ENCODE data around the gene GATB.
"Not testable (repeated sequence)": the region's sequence is repeated elsewhere in the genome, so short reads cannot be mapped to it uniquely, and the experiment has no call there.

GATB gene

DNA sequence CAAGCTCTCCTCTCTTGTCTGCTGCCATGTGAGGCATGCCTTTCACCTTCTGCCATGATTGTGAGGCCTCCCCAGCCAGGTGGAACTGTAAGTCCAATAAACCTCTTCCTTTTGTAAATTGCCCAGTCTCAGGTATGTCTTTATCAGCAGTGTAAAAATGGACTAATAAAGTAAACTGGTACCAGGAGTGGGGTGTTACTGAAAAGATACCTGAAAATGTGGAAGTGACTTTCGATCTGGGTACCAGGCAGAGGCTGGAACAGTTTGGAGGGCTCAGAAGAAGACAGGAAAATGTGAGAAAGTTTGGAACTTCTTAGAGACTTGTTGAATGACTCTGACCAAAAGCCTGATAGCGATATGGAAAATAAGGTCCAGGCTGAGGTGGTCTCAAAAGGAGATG is 24.0 kb downstream of the GATB start:
- DNase-seq (ENCODE audit: low read depth, low spot score), result not testable (repeated sequence)
- peak overlapping the region; percentile 39 for H3K27ac ChIP-seq

- H3K27ac ChIP-seq, result peak overlapping the region; percentile 39
These were observed 24.4 kb downstream of the GATB start for GRCh38 chr4:151736361-151736760.

GRCh38 chr4:151731670-151732069 is 29.1 kb downstream of the GATB start:
- DNase-seq (ENCODE audit: low read depth, low spot score); H3K27ac ChIP-seq: not testable (repeated sequence)

More at GRCh38 chr4:151736361-151736760, 24.4 kb downstream of the GATB start:
- DNase-seq (ENCODE audit: low read depth, low spot score), result no peak

- peak; percentile 83 for DNase-seq (ENCODE audit: low read depth, low spot score)
- peak overlapping the region; percentile 84 for H3K27ac ChIP-seq
These were observed 30.9 kb downstream of the GATB start for GRCh38 chr4:151729731-151730559.

GRCh38 chr4:151728679-151729078 is 32.1 kb downstream of the GATB start:
- DNase-seq (ENCODE audit: low read depth, low spot score), result no peak
- peak overlapping the region; percentile 84 for H3K27ac ChIP-seq

DNA sequence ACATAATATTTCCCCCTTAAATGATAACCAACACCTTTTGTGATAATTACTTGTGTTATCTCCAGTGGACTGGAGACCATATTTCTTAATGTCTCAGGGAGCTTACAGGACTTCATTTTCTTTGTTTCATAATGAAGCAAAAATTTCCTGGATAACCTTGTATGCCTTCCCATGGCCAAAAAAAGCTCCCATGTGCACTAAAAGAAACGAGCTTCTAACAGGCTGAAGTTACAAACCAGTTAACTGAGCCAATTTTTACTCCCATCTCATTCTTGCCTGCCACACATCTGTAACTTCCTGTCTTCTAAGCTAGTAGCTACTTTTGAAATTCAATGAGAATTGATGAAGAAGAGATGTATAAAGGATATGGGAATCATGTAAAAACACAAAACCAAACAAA is 32.8 kb downstream of the GATB start:
- H3K27ac ChIP-seq, result peak overlapping the region; percentile 84
- DNase-seq (ENCODE audit: low read depth, low spot score), result no peak

GRCh38 chr4:151727365-151727764 is 33.4 kb downstream of the GATB start:
- peak; percentile 31 for DNase-seq (ENCODE audit: low read depth, low spot score)

DNA sequence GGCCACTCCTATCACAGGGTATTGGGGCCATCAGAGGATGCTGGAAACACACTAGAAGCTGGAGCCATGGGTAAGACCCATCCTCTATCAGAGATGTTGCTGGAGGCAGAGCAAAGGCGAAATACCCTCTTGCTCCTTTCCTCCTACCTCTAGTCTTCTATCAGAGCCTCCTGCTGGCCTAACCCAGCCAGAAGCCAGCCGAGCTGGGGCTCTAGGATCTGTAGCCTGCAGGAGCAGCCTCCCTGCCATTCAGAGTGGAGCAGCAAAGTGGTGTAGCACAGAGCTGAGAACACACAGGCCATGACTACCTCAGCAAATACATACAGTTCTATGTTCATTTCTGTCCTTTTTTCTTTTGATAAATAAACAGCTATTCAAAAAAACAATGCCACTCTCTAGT is 35.7 kb downstream of the GATB start:
- DNase-seq (ENCODE audit: low read depth, low spot score), result no peak
- no peak overlapping the region for H3K27ac ChIP-seq

More at GRCh38 chr4:151727365-151727764, 33.4 kb downstream of the GATB start:
- H3K27ac ChIP-seq, result peak overlapping the region; percentile 84

DNA sequence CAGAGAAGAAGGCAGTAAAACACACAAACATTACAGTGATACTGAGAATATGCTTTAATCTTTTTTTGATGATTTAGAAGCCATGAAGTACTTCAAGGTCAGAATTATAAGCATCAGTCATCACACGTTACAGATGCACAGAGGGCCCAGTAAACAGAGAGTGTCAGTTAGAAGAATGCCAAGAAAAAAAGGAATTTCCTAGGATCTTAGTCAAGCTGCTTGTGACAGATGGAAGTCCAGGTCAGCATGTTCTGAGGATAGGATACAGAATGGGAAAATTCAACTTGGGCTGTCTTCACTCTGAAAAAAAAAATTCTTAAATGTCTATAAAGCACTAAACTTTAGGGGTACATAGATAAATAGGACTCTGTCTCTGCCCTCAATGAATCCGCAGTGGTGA is 38.9 kb downstream of the GATB start:
- H3K27ac ChIP-seq, result no peak overlapping the region
- no peak for DNase-seq (ENCODE audit: low read depth, low spot score)

DNA sequence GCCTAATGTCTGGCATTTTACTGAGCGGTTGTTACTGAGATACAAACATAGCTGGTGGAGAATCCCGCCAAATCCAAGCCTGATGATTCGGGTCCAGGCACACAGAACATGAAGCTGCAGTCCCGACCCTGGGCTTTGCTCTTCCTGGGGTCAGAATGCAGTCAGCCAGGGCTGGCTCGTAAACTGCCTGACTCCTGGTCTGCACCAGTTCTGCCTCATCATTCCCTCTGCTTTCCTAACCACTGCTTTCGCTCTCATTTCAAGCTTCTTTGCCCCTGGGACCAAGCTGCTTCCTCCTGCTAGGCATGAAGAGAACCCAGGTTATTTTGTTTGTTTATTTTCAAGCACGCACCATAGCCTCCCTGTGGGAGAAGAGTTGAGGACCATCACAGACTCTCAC is 39.3 kb downstream of the GATB start:
- no peak overlapping the region for H3K27ac ChIP-seq
- no peak for DNase-seq (ENCODE audit: low read depth, low spot score)

- no peak for DNase-seq (ENCODE audit: low read depth, low spot score)
- no peak overlapping the region for H3K27ac ChIP-seq
These were observed 40.9 kb downstream of the GATB start for GRCh38 chr4:151719956-151720334.

DNA sequence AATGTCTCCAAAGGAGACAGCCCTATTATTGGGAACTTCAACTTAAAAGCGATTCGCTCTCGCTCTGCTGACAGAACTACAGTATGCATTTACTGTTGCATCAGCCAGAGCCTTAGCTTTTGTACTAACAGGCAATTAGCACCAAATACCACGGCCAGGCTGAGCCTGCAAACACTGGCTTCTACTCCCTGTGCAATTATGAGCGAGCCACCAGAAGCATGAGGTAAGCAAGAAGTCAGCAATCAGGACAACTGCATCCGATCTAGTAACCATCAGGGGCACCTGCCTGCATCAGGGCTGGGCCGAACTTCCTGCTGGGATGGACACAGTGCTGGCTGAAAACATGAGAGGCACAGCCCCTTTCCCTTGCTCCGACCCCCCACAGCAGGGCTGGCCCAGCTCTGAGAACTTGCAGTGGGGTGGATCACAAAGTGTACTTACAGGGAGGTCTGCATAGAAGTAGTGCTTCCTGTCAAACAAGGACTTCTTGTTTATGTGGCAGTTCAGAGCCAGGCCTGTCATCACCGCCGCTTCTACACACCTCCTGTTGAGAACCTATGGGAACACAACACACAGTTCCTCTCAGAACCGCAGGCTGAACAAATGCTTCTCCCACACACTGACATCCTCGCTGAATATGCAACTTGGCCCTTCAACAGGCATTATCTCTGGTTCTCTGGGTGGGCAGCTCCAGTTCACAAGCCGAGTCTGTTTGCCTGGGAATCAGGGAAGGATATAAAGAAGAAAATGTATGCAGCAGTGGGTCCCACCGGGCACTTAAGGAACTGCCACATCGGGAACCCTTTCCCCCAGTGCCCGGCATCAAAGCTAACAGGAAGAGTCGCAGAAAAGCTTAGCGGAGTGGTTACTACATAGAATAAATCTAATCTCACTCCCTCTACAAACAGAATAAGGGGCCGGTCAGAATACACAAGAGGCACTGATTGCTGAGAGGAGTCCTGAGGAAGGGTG is 41.5 kb downstream of the GATB start:
- H3K27ac ChIP-seq, result no peak overlapping the region
- DNase-seq (ENCODE audit: low read depth, low spot score), result no peak

GRCh38 chr4:151717909-151718628 is 42.7 kb downstream of the GATB start:
- H3K27ac ChIP-seq, result no peak overlapping the region
- DNase-seq (ENCODE audit: low read depth, low spot score), result no peak

DNA sequence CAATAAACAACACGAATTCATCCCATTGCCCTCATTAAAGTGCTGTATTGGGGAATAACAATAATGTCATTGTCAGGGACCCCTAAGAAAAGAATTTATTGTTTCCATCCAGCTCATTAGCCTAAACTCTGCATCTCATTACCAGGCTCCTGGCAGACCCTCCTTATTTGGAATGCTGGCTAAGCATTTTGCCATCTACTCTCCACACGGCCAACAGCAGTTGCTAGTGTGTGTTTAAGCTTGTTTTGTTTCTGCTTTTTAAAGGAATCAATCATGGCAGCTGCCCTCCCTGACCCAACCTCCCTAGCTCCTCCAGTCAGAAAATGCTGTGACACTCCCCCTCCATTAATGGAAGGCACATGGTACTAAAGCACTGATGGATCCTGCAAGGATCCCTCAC is 43.5 kb downstream of the GATB start:
- DNase-seq (ENCODE audit: low read depth, low spot score), result no peak

GRCh38 chr4:151716324-151716723 is 44.5 kb downstream of the GATB start:
- H3K27ac ChIP-seq, result no peak overlapping the region
- no peak for DNase-seq (ENCODE audit: low read depth, low spot score)

More for the DNA sequence above, 43.5 kb downstream of the GATB start:
- H3K27ac ChIP-seq, result no peak overlapping the region

DNA sequence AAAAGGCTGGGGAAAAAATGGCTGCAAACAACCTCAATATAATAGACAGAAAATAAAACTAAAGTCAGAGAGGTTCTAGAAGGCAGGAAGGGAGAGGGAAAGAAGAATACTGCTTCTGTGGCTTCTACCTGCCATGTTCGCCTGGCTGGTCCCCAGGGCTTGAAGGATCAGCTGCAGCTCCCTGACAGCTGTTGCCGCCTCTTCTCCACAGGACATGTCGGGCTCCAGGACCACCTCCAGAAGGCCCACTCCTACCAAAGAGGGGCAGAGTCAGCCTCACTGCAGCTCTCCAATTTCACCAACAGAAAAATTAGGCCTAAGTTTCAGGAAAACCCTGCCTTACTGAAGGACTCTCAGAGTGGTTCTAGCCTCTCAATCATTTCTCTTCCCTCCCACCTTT is 44.9 kb downstream of the GATB start:
- no peak overlapping the region for H3K27ac ChIP-seq
- DNase-seq (ENCODE audit: low read depth, low spot score), result no peak

- no peak overlapping the region for H3K27ac ChIP-seq
- no peak for DNase-seq (ENCODE audit: low read depth, low spot score)
These were observed 48.0 kb downstream of the GATB start for GRCh38 chr4:151712777-151713176.

DNA sequence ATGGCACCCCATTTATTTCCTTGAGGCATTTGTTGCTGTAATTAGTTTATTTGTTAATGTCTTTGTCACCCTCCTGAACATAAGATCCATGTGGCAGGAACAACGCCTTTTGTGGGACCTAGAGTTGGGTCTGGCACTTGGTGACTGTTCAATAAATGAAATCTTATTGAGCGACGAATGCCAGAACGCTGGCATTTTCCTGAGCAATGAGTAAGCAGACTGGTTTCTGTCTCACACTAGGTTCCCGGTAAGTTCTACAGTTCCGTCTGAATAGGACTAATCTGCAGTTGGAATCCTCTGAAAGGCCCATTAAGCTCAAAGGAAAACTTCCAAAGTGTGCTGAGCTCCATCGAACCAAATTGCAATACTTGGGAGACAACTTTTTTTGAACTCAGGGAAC is 49.2 kb downstream of the GATB start:
- H3K27ac ChIP-seq, result no peak overlapping the region
- no peak for DNase-seq (ENCODE audit: low read depth, low spot score)

DNA sequence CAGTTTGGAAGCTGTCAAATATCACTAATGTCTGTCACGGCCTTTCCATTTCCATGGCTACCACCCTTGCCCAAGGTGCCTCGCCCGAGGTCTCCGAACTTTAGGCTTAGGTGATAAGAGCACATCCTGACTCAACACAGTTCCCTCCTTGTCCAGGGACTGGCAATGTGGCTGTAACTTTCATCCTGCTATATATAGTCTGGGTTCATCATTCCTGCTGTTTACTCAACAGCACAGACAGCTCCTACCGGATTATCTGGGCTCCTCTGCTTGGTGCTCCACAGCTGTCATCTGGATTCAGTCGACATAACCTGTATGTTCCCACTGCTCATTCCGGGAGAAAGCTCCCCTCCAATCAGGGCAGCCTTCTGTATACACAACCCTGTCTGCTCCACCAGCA is 51.2 kb downstream of the GATB start:
- H3K27ac ChIP-seq, result no peak overlapping the region
- no peak for DNase-seq (ENCODE audit: low read depth, low spot score)

DNA sequence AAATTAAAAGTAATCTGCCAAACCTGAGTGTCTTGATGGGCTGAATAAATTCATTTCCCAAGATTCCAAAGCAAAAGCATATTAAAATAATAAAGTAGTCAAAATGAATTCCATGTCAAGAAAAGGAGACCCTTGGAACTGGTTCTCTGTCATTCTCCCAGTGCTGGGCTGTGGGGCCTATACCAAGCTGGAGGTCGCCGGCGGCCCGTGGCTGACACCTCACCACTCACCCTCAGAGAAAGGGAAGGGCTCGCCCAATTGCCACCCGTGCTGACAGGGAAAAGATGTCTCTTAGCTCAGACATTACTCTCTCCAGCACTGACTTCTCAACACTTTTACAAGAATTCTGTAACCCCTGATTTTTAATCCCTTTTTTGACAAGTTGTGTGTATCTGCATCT is 51.7 kb downstream of the GATB start:
- no peak overlapping the region for H3K27ac ChIP-seq
- no peak for DNase-seq (ENCODE audit: low read depth, low spot score)

All from epithelial cell of prostate (primary cell).